ENCODE results near the gene SGSM1.

GRCh38 chr22:24857576-24857975, 51.6 kb downstream of the SGSM1 start:
- no peak for TF ChIP-seq POLR2AphosphoS5 (IDR thresholded peaks at IDR 0.05)
- no peak for TF ChIP-seq EP300 (IDR thresholded peaks at IDR 0.05)
